ENCODE measurements around the gene TEX48.

DNA sequence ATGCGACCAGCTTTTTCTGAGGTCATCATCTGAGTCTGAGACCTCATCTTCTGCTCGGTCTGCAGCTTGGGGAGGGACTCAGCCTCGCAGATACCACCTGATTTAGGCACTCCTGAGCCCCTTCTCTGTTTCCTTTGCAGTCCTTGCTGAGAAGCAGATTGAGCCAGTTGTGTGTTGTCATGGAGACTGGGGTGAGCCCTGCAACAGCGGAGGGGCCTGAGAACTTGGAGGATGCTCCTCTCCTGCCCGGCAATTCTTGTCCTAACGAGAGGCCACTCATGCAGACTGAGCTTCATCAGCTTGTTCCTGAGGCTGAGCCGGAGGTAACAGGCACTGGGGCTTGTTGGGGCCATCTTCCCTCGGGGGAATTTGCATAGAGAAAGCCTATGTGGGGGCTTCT lies 43.6 kb downstream of the TEX48 start:
- TF ChIP-seq HOXA7 (CRISPR knock-in tag; IDR thresholded peaks at IDR 0.05) = no peak
- no peak for TF ChIP-seq EHMT2 (IDR thresholded peaks at IDR 0.05; ENCODE audit: low read depth)
- TF ChIP-seq, protein P1, sequence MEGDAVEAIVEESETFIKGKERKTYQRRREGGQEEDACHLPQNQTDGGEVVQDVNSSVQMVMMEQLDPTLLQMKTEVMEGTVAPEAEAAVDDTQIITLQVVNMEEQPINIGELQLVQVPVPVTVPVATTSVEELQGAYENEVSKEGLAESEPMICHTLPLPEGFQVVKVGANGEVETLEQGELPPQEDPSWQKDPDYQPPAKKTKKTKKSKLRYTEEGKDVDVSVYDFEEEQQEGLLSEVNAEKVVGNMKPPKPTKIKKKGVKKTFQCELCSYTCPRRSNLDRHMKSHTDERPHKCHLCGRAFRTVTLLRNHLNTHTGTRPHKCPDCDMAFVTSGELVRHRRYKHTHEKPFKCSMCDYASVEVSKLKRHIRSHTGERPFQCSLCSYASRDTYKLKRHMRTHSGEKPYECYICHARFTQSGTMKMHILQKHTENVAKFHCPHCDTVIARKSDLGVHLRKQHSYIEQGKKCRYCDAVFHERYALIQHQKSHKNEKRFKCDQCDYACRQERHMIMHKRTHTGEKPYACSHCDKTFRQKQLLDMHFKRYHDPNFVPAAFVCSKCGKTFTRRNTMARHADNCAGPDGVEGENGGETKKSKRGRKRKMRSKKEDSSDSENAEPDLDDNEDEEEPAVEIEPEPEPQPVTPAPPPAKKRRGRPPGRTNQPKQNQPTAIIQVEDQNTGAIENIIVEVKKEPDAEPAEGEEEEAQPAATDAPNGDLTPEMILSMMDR (IDR thresholded peaks at IDR 0.05) = no peak

Measured in A549 (cell line).